DOHH2 (cell line): ENCODE measurements around the gene SMURF2.
A peak's percentile ranks its signal among the peaks of the same experiment; 100 is the strongest.

ENCODE experiments used
- H3F3A ChIP-seq: fragments of 200-600 bp; sonication (generic), shearing (Covaris generic); 2 replicates; pipeline ENCODE4 v1.6.0; 2016; ENCODE audit warnings: antibody characterized with exemption, mild to moderate bottlenecking; ENCODE audit not compliant: control insufficient read depth, insufficient read depth
- H3K27ac ChIP-seq: fragments of 200-600 bp; sonication (generic); 2 replicates; pipeline ENCODE4 v1.5.1; 2014; ENCODE audit warnings: low read depth, mild to moderate bottlenecking, low read length, moderate library complexity
- H3K27me3 ChIP-seq: fragments of 200-600 bp; sonication (generic); 2 replicates; pipeline ENCODE4 v1.6.1; 2014; ENCODE audit warnings: mild to moderate bottlenecking, low read length, mixed read lengths; ENCODE audit not compliant: control insufficient read depth
- H3K36me3 ChIP-seq: fragments of 200-600 bp; sonication (generic); 2 replicates; pipeline ENCODE4 v1.6.1; 2014; ENCODE audit warnings: mild to moderate bottlenecking, low read length, moderate library complexity, mixed read lengths; ENCODE audit not compliant: control insufficient read depth
- H3K4me1 ChIP-seq: fragments of 200-600 bp; sonication (generic); 2 replicates; pipeline ENCODE4 v1.6.1; 2014; ENCODE audit warnings: mild to moderate bottlenecking, low read length, mixed read lengths; ENCODE audit not compliant: control insufficient read depth
- H3K4me2 ChIP-seq: fragments of 200-600 bp; sonication (generic); 2 replicates; pipeline ENCODE4 v1.6.0; 2014; ENCODE audit warnings: mild to moderate bottlenecking, low read length, moderate library complexity
- H3K4me3 ChIP-seq: fragments of 200-600 bp; sonication (generic); 2 replicates; pipeline ENCODE4 v1.5.1; 2014; ENCODE audit warnings: mild to moderate bottlenecking, low read length, mixed read lengths
- H3K79me2 ChIP-seq: fragments of 200-600 bp; sonication (generic); 2 replicates; pipeline ENCODE4 v1.6.1; 2014; ENCODE audit warnings: mild to moderate bottlenecking, low read length, mixed read lengths; ENCODE audit not compliant: control insufficient read depth
- H3K9me2 ChIP-seq: fragments of 200-600 bp; sonication (generic); replicated peaks from 2 replicates; pipeline ENCODE4 v1.6.1; 2014; ENCODE audit warnings: mild to moderate bottlenecking, low read length, mixed read lengths; ENCODE audit not compliant: control insufficient read depth
- H3K9me3 ChIP-seq: fragments of 200-600 bp; sonication (generic); 2 replicates; pipeline ENCODE4 v1.6.1; 2014; ENCODE audit warnings: antibody characterized with exemption, low read length, mixed read lengths; ENCODE audit not compliant: control insufficient read depth, insufficient read depth
- H4K20me1 ChIP-seq: fragments of 200-600 bp; sonication (generic); 2 replicates; pipeline ENCODE4 v1.6.0; 2014; ENCODE audit warnings: low read depth, mild to moderate bottlenecking, antibody characterized with exemption, low read length, moderate library complexity; ENCODE audit not compliant: control insufficient read depth, insufficient read depth
- CTCF ChIP-seq: fragments of 200-600 bp; sonication (generic); IDR thresholded peaks from one replicate; pipeline ENCODE4 v1.5.1; 2014; ENCODE audit warnings: antibody characterized with exemption, mild to moderate bottlenecking, low read depth, low read length; ENCODE audit not compliant: poor library complexity, severe bottlenecking
- EZH2phosphoT487 ChIP-seq: fragments of 200-600 bp; sonication (generic); IDR thresholded peaks from 2 replicates; pipeline ENCODE4 v1.6.1; 2017; ENCODE audit warnings: borderline replicate concordance, mild to moderate bottlenecking, antibody characterized with exemption, low read length, moderate library complexity, mixed read lengths

Gene SMURF2

GRCh38 chr17:64503341-64503740, 158.8 kb downstream of the SMURF2 start:
- Histone ChIP-seq H3K4me3 (no peak overlapping the region; the same call in 1 of the 2 replicates), H4K20me1 (peaks cover 56% of the 10 kb centered on the region), H3K9me2 (no peaks in the 10 kb centered on the region), H3K27me3 (no peaks in the 10 kb centered on the region), H3F3A (peaks cover 71% of the 10 kb centered on the region), H3K4me2 (peak overlapping the region; percentile 64; the same call in 1 of the 2 replicates), H3K79me2 (peaks cover 84% of the 10 kb centered on the region), H3K4me1 (peaks cover 73% of the 10 kb centered on the region), H3K36me3 (peaks cover 92% of the 10 kb centered on the region), H3K9me3 (no peaks in the 10 kb centered on the region), H3K27ac (0 out of 2 replicates have a peak overlapping the region, but pooled peaks have one; percentile 1)
- TF ChIP-seq EZH2phosphoT487 (no peak), CTCF (no peak)

- H3K9me3 ChIP-seq = no peaks in the 10 kb centered on the region
- peak overlapping the region; percentile 64; the same call in 1 of the 2 replicates for H3K4me2 ChIP-seq
- 0 out of 2 replicates have a peak overlapping the region, but pooled peaks have one; percentile 1 for H3K27ac ChIP-seq
- H3K79me2 ChIP-seq = peaks cover 79% of the 10 kb centered on the region
- no peak for TF ChIP-seq EZH2phosphoT487
- no peak for TF ChIP-seq CTCF
- peaks cover 76% of the 10 kb centered on the region for H3F3A ChIP-seq
- no peaks in the 10 kb centered on the region for H3K27me3 ChIP-seq
- peaks cover 73% of the 10 kb centered on the region for H3K4me1 ChIP-seq
- no peaks in the 10 kb centered on the region for H3K9me2 ChIP-seq
- H4K20me1 ChIP-seq = peaks cover 50% of the 10 kb centered on the region
- peaks cover 92% of the 10 kb centered on the region for H3K36me3 ChIP-seq
- H3K4me3 ChIP-seq = no peak overlapping the region; the same call in 1 of the 2 replicates
Observed at GRCh38 chr17:64502809-64503208, 159.3 kb downstream of the SMURF2 start.

GRCh38 chr17:64502021-64502420, 160.1 kb downstream of the SMURF2 start:
- Histone ChIP-seq H3K4me1 (peaks cover 78% of the 10 kb centered on the region), H3K9me2 (no peaks in the 10 kb centered on the region), H3F3A (peaks cover 84% of the 10 kb centered on the region), H3K4me3 (no peak overlapping the region), H3K4me2 (peak overlapping the region; percentile 64; the same call in 1 of the 2 replicates), H3K27ac (no peak overlapping the region), H3K79me2 (peaks cover 71% of the 10 kb centered on the region), H3K9me3 (no peaks in the 10 kb centered on the region), H3K27me3 (no peaks in the 10 kb centered on the region), H3K36me3 (peaks cover 93% of the 10 kb centered on the region), H4K20me1 (peaks cover 47% of the 10 kb centered on the region)
- TF ChIP-seq EZH2phosphoT487 (no peak), CTCF (no peak)
